D721Med (cell line): ENCODE results near the gene KCNK10.
"Not testable (repeated sequence)": the region's sequence is repeated elsewhere in the genome, so short reads cannot be mapped to it uniquely, and the experiment has no call there.

Experiments used
- DNase-seq: peaks from one replicate; pipeline ENCODE4 v3.0.0; 2011; ENCODE audit warnings: low spot score; ENCODE audit not compliant: insufficient read length
- FAIRE-seq: peaks from 2 replicates; lab custom pipeline; 2011; peaks lifted over from hg19 to GRCh38; lab: Jason Lieb, UNC
- TF ChIP-seq, protein P1 (sequence below): IDR thresholded peaks from 2 replicates; pipeline ENCODE4 v1.5.1; 2012; ENCODE audit warnings: mild to moderate bottlenecking, control low read depth; ENCODE audit not compliant: insufficient read depth; ENCODE audit errors: missing control alignments

KCNK10 gene

DNA sequence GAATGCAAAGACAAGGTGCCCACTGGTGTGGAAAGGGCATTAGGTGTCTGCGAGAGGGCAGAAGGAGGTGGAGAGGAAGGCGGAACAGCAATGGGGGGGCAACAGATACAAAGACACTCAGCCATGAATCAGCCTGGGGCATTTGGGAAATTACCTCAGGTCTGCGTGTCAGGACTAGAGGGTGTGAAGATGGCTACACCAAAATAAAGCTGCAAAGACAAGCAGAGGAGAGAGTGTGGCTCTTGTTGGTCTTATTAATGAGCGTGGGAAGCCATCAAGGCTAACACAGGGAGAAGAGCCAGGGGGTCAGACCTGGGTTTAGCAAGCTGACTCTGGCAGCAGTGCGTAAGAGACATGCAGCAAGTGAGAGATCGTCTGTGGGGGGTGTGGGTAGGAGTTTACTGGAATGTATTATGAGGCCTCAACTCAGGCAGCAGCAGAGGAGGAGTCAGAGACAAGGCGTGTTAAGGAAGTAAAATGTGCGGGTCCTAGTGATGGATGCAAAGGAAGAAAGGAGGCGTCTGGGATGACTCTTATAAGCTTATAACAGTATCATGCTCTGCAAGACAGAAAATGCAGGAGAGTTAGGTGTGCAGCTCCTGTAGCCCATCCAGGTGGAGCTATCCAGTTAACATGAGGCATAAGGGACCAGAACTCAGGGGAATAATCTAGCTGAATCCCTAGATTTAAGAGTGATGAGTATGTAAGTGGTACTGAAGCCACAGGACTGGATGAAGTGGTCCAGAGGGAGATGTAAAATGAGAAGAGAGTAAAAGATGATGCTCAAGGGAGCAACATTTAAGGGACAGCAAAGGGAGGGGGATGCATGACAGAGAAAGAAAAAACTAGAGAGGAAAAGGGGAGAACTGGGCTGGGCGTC is 50.4 kb downstream of the KCNK10 start:
- TF ChIP-seq, protein P1, sequence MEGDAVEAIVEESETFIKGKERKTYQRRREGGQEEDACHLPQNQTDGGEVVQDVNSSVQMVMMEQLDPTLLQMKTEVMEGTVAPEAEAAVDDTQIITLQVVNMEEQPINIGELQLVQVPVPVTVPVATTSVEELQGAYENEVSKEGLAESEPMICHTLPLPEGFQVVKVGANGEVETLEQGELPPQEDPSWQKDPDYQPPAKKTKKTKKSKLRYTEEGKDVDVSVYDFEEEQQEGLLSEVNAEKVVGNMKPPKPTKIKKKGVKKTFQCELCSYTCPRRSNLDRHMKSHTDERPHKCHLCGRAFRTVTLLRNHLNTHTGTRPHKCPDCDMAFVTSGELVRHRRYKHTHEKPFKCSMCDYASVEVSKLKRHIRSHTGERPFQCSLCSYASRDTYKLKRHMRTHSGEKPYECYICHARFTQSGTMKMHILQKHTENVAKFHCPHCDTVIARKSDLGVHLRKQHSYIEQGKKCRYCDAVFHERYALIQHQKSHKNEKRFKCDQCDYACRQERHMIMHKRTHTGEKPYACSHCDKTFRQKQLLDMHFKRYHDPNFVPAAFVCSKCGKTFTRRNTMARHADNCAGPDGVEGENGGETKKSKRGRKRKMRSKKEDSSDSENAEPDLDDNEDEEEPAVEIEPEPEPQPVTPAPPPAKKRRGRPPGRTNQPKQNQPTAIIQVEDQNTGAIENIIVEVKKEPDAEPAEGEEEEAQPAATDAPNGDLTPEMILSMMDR = no peak
- no peak for FAIRE-seq
- DNase-seq = no peak

DNA sequence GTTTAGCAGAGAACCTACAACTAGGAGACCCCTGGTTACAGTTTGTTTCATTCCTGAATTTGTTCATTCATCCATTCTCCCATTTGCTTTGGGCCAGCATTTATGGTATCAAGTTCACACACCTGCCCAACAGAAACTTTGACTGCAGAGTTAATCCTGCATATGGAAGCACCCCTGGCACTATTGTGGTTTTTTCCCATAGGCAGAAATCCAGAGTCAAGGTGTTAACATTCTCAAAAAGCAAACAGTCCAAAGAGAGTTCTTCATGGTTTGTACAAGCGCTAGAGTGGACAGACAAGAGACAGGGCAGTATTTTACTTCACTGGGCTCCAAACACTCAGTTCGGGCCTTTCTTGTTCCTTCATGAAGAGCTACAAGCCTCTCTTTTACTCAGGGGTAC is 51.9 kb downstream of the KCNK10 start:
- TF ChIP-seq, protein P1 = no peak
- DNase-seq (no peak), FAIRE-seq (no peak)

DNA sequence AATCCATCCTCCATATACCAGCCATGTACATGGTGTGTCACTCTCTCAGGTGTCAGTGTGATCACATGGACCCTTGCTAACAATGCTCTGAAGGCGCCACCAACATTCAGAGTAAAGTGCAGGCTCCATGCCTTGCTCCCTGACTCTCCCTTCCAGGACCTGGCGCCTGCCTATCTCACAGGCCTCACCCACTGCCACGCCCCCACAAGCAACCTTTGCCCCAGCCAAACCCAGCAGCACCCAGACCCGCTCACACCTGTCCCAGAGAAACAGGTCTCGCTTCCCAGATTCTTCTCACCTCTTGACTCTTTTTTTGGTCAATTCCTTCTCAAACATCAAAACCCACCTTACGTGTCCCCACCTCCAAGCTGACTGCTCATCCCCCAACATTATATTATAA is 52.3 kb downstream of the KCNK10 start:
- no peak for DNase-seq
- no peak for FAIRE-seq
- TF ChIP-seq, protein P1 = no peak

DNA sequence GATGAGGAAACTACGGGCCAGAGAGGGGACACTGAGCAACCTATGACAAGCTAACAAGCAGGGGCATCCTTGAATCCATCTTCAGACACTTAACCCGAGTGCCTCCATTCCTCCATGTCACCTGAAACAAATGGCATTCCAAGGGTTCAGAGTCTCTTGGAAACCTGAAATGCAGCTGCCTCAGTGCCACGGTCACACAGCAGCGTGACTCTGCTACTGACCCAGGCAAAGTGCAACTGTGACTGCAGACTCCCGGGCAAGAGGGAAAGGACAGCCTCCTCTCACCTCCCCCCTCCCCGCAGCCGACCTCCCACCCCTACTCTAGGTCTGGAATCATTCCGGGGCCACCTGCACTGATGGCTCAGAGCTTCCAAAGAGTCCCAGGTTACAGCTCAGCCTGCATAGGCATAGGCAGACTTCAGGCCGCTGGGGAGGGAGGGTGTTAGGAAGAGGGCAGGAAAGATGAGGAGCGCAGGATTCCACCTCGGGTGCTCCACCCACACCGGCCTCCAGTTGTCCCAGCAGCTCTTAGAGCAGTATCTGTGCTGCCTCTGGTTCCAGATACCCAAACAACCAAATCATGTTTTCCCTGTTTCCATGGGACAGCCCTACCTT is 53.2 kb downstream of the KCNK10 start:
- DNase-seq = no peak
- TF ChIP-seq, protein P1 = no peak
- no peak for FAIRE-seq

DNA sequence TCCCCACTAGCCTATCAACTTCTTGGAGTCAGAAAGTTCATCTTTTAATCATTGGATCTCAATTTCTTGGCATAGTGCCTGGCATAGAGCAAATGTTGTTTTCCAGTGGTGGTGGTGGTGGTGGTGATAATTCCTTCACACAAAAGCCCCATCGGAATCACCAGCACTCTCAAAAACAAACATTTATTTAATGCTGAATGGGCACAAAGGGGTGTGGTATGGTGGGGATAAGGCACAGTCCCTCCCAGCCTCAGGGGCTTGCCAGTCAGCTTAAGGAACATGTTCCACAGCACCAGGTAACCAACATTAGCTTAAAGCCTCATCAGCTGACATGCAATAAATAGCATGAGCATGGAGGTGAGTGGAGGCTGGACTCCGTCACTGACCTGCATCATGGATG is 56.6 kb downstream of the KCNK10 start:
- TF ChIP-seq, protein P1 = no peak
- DNase-seq (no peak), FAIRE-seq (no peak)

DNA sequence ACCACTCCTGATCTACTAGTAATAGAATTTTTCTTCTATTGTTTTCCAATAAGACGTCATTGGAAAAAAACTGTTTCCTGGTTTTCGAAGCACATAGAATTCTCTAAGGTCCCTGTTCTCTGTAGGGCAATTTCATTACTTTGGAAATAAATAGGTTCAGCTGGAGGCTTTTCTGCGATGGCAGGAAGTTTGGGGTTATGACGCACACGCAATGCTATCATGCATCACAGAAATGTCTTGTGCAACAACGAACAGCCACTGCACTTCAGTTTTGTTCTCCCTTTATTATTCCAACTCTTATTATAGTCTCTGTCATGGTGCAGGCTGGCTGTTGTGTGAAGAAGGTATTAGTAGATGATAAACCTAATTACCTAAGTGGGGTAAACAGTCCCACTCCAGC is 59.0 kb downstream of the KCNK10 start:
- DNase-seq = no peak
- TF ChIP-seq, protein P1 = no peak

DNA sequence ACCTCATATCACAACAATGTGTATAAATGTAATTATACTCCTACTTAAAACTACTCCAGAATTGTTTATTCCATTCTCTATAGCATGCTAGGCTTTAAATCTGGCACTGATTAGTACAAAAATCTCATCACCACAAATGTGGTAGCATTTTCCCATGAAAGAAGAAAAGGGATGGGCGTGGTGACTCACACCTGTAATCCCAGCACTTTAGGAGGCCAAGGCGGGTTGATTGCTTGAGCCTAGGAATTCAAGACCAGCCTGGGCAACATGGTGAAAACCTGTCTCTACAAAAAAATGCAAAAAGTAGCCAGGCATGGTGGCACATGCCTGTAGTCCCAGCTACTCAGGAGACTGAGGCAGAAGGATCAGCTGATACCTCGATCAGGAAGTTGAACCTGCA is 61.8 kb downstream of the KCNK10 start:
- DNase-seq, FAIRE-seq: not testable (repeated sequence)

More for the DNA sequence above, 59.0 kb downstream of the KCNK10 start:
- no peak for FAIRE-seq
